ENCODE measurements around the gene SUMO4.

SUMO4 gene

DNA sequence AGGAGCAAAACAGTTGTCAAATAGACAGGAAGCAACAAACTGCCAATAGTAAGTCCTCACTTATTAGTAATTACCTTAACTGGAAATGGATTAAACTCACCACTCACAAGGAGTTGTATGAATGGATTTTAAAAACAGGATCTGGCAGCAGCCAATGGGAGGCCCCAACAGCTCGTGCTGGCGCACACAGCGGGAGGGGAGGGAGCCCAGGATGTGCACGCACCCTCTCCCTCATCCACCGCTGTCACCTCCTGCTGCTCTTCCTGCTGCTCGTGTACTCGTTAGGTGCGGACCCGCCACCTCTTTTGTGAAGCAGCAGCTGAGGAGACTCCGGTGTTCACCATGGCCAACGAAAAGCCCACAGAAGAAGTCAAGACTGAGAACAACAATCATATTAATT, at the start of gene SUMO4:
Gene SUMO4, plus strand, starts transcription at position 213 of the 400 bp plus-strand sequence. Its CDS starts 130 bp downstream, at position 343.
- no peak for DNase-seq (ENCODE audit: low read depth in 2 of 2)

DNA sequence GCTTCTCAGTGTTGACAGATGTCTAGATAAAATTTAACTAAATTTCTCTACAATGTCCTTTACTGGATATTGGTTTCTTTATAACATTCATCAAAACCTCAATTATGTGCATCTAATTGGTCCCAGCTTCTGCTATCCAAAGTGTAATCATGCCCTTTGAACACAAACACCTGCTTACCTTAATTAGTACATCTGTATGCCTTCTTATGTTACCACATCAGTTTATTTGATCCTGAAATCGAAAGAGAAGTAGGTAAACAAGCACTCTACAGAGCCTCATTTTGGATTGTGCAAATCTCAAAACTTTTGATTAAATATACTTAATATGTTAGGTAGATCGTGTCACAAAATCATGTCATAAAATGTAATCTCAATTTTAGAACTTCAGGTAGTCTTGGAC, 46.1 kb upstream of the SUMO4 start:
- DNase-seq (ENCODE audit: low read depth in 2 of 2) = no peak

DNA sequence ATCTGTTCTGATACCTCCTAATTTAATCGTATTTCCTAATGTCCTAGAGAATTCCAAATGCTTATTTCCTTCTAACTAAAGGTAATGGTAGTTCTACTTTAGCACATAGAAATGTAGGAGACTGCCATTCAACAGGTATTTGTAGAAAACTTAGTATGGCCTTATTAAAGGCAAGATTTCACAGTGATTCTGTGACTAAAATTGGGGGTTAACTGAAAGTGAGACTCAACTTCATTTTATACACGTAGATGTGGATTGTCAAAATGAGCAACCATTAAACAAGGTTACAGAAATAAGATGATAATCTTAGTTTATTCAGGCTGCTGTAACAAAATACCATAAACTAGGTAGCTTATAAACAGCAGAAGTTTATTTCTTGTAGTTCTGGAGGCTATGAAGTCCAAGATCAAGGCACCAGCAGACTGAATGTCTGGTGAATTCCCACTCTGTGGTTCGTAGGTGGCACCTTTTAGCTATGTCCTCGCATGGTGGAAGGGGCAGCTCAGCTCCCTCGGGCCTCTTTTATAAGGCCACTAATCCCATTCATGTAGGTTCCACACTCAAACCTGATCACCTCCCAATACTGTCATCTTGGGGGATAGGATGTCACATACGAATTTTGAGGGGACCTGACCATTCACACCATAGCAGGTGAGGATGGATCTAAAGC, 43.8 kb upstream of the SUMO4 start:
- no peak for DNase-seq (ENCODE audit: low read depth in 2 of 2)

DNA sequence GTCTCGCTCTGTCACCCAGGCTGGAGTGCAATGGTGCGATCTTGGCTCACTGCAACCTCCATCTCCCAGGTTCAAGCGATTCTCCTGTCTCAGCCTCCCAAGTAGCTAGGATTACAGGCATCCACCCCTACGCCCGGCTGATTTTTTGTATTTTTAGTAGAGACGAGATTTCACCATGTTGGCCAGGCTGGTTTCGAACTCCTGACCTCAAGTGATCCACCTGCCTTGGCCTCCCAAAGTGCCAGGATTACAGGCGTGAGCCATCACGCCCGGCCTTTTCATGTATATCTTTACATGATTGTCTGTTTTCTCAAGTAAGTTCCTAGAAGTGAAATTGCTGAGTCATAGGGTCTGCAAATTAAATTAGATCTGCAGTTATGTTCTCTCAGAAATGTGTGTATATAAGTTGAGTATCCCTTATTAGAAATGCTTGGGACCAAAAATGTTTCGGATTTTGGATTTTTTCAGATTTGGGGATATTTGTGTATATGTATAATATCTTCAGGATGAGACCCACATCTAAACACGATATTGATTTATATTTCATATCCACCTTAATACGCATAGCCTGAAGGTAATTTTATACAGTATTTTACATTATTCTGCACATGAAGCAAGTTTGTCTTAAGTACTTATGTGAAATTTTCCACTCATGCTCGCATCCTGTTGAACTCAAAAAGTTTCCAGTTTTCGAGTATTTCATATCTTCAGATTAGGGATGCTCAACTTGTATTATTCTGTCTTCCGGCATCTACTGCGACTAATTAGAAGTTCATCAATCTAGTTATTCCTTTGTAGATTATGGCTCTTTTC, 42.1 kb upstream of the SUMO4 start:
- no peak for DNase-seq (ENCODE audit: low read depth in 2 of 2)

DNA sequence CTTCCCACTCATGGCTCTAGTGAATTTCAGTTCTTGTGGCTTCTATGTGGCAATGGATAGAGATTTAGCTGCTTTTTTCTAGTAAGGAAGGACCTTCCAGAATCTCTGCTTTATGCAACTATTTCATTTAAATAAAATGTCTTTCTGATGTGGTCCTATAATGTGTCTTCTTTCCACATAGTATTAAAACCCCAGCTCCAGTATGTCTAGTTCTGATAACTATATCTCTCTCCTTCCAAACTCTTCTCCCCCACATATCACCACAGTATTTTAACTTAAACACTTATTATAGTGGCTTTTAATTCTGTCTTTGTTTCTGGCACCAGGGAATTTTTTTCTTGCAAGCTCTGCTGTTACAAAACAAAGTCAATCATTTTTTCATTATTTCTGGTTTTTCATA, 40.6 kb upstream of the SUMO4 start:
- DNase-seq (ENCODE audit: low read depth in 2 of 2) = no peak

DNA sequence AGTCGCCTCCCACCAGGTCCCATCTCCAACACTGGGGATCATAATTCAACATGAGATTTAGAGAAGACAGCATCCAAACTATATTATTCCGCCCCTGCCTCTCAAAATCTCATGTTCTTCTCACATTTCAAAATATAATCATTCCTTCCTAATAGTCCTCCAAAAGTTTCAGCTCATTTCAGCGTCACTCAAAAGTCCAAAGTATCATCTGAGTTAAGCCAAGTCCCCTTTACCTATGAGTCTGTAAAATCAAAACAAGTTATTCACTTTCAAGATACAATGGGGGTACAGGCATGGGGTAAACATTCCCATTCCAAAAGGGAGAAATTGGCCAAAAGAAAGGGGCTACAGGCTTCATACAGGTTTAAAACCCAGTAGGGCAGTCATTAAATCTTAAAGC, 39.5 kb upstream of the SUMO4 start:
- no peak for DNase-seq (ENCODE audit: low read depth in 2 of 2)

DNA sequence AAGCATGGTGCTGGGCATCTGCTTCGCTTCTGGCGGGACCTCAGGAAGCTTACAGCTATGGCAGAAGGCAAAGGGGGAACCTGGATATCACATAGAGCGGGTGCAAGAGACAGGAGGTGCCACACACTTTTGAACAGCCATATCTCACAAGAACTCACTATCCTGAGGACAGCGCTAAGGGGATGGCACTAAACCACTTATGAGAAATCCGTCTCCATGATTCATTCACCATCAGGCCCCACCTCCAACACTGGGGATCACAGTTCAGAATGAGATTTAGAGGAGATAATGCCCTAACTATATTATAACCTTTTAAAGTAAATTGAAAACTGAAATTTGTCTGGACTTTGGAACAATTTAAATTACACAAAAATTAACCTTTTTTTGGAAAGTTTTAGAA, 37.8 kb upstream of the SUMO4 start:
- no peak for DNase-seq (ENCODE audit: low read depth in 2 of 2)

DNA sequence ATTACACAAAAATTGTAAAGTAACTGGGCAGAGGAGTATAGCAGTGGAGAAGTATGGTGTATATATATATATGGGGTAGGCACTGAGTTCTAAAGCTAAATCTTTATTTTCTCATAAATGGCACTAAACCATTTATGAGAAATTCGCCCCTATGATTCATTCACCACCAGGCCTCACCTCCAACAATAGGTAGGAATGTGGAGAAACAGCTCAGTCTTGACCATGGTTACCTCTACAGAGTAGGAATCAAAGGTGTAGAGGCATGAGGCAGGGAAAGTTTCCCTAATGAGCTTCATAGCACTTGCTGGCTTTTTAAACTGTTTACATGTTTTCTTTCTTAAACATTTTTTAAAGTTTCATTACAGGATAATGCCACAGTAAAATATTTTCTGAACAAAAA, 36.9 kb upstream of the SUMO4 start:
- no peak for DNase-seq (ENCODE audit: low read depth in 2 of 2)

DNA sequence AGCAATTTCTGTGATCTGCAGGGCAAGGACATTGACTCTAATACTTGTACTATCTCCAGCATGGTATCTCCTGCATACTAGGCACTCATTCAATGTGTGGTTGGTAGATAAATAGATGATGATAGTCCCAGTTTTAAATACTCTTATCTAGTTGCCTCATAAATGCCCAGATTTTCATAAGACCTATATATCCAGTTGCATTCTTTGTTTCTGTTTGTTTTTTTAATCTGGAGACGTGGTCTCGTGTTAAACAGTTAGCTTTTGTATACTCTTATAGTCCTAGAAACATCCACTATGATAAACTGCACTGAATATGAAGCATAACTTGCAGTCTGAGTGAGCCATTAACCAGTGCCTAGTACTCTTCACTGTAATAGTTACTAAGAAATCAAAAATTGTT, 35.5 kb upstream of the SUMO4 start:
- DNase-seq (ENCODE audit: low read depth in 2 of 2) = no peak

DNA sequence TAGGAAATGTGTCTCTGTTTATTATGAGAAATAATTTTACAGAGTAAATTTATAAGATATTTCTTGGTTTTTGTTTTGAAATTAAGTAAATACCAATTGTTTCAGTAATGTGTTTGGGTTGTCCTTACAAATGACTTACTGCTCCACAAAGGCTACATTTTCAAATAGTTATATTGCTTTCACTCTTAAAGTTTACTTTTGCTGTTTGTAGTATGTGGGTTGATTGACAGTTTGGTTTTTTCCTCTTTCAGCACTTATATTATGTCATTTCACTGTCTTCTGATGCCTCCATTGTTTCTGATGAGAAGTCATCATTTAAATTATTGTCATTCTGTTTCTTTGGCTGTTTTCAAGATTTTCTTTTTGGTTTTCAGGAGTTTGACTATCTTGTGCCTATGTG, 34.9 kb upstream of the SUMO4 start:
- DNase-seq (ENCODE audit: low read depth in 2 of 2) = no peak

DNA sequence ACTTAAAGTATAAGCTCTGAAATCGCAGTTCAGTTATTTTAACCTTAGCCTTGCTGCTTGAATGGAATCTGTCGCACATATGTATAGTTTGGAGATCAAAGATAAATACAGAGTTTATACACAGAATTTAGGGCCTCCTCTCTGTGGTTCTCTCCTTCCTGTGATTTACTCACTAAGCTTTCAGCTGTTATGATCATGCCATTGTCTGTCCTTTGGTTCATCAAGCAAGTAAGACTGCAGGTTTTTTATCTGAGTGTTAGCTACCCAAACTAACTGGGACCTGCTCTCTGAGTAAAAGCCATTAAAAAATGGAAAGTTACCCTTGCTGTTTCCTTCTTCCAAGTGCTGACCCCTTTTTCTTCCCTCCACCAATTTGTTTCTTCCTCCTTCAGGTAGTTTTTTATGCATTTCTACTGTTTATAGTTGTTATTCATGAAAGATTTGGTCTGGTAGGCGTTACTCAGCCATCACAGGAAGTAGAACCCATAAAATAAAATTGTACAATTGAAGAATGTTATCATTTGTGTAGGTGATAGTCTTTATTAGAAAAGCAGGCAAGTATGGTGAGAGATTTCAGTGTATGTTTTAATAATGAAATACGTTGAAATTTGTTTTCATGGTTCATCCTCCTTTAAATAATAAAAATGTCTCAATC, 33.7 kb upstream of the SUMO4 start:
- DNase-seq (ENCODE audit: low read depth in 2 of 2) = no peak

DNA sequence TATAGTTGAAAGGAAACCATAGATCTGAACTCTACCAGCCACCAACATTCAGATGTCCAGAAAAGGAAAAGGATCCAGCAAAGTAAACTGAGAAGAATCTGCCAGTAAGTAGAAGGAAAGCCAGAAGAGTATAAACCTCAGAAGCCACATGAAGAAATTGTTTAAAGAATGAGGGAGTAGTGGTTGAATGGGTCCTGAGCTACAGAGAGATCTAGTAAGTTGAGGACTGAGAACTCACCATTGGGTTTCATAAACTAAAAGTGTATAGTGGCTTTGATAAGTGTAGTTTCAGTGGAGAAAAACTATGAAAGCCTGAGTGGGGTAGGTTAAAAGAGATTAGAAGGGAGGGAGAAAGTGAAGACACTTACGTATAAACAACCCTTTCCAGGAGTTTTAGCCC, 32.0 kb upstream of the SUMO4 start:
- DNase-seq (ENCODE audit: low read depth in 2 of 2) = no peak

DNA sequence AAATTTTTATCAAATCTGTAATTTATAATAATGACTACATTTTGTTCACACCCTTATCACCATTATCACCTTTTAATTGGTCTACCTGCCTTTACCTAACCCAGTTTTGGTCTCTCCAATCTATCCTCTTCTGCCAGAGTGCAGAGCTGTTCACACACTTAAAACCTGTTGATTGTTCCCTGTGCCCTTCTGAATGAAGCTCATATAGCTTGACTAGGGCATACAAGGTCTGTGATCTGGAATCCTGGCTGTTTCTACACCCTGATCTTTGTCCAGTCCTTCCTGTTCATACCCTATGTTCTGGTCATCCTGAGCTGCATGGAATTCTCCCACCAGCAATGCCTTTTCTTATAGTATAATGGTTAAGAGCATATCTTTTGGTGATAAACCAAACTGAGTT, 28.9 kb upstream of the SUMO4 start:
- DNase-seq (ENCODE audit: low read depth in 2 of 2) = no peak

DNA sequence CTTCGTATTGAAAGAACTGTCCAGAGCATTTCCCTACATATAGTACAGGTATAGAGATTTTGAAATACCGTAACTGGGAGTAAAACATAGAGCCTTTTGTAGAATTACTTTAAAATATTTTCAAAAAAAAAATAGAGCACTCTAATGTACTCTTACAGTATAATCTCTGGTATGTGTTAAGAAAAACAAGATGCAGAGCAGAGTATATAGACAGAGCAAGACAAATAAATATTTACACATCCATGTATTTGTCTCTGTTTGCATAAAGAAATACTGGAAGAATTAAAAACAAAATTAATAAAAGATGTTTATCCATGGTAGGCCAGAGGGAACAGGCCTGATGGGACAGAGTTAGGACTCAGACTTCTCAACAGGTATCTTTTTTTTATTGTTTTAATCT, 28.0 kb upstream of the SUMO4 start:
- DNase-seq (ENCODE audit: low read depth in 2 of 2) = no peak

DNA sequence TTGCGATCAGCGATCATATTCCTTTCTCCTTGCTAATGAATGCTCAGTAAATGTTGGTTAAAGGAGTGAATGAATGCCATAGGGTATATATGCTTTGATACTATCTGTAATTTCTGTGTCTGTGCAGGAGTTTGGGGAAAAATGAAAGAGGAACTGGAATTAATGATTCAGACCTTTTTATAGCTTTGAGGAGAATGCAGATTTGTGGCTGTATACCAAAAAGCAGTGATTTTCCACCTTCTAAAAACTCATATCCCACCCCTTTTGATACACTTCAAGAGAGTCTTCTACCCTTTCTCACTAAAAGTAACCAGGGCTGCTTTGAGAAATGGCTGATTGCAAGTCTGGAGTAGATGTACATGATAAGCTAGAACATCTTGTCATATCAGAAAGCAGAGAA, 26.6 kb upstream of the SUMO4 start:
- no peak for DNase-seq (ENCODE audit: low read depth in 2 of 2)

DNA sequence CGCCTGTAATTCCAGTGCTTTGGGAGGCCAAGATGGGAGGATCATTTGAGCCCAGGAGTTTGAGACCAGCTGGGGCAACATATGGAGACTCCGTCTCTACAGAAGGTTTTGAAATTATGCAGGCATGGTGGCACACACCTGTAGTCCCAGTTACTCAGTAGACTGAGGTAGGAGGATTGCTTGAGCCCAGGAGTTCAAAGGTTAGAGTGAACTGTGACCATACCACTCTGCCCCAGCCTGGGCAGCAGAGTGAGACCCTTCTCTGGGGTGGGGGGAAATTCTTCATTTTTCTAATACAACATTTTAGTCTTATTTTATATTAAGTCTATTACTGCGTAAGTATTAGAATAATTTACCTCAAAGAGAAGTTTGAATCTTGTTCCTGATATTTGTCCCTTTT, 20.1 kb upstream of the SUMO4 start:
- DNase-seq (ENCODE audit: low read depth in 2 of 2) = no peak

DNA sequence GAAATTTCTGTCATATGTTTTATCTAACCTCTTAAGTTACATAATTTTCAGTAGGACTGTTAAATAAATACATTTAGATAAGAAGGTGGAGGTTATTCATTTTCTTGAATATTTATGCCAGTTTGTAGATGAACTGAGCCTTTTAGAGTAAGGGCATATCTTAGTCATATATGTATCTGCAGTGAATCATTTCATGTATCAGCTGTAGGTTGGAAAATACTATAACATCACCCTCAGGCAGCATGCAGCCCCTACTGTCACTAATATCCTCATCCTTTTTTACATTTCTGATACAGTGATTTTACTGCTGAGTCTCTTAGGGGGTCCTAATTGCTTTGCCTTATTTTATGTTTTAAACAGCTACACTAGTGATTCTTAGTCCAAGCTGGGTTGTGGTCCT, 19.5 kb upstream of the SUMO4 start:
- no peak for DNase-seq (ENCODE audit: low read depth in 2 of 2)

DNA sequence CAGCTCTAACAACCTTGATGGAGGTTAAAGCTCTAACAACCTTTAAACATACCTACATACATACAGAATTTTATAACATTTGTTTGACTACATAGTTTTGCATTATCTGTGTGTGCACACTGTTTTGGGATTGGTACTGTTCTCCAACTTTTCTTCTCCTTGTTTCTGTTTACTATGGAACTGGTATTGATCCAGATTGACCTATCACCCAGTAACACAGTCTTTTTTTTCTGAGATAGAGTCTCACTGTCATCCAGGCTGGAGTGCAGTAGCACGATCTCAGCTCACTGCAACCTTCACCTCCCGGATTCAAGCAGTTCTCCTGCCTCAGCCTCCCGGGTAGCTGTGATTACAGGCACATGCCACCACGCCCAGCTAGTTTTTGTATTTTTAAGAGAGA, 16.7 kb upstream of the SUMO4 start:
- DNase-seq (ENCODE audit: low read depth in 2 of 2) = no peak

DNA sequence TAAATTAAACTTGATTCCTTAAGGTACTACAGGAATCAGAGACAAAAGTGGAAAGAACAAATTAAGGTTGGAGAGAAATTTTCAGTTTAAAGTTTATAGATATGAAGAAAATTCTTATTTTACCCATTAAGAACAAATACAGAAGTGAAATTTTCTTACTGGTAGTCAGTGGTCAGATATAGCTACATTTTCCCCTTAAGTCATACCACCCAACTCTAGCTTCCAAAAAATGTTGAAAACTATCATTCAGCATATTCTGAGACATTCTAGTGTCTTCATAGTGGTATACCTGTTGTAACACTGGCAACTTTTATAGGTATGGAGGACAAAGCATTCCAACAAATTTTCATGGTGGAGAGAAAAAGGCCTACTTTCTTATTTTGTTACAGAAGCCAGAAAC, 15.6 kb upstream of the SUMO4 start:
- no peak for DNase-seq (ENCODE audit: low read depth in 2 of 2)

DNA sequence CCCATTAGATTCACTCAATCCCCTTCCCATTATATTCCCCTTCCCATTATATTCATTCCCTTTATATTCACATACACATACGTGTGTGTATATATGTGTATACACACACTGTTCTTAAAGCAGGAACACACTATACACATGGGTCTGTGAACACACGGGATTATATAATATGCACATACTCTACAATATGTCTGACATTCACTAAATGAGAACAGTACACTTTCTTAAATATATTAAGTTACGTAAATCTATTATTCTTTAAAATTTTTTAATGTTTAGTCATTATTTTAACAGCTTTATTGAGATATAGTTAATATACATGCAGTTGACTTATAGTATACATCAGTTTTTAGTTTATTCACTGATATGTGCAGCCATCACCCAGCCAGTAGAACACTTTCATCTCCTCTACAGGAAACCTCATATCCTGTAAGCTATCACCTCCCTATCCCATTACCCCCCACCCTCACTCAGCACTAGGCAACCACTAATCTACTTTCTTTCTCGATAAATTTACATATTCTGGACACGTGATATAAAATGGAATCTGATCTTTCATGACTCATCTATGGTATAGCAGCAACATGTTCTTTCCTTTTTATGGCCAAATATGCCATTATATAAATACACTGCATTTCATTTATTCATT, 13.9 kb upstream of the SUMO4 start:
- DNase-seq (ENCODE audit: low read depth in 2 of 2) = no peak

DNA sequence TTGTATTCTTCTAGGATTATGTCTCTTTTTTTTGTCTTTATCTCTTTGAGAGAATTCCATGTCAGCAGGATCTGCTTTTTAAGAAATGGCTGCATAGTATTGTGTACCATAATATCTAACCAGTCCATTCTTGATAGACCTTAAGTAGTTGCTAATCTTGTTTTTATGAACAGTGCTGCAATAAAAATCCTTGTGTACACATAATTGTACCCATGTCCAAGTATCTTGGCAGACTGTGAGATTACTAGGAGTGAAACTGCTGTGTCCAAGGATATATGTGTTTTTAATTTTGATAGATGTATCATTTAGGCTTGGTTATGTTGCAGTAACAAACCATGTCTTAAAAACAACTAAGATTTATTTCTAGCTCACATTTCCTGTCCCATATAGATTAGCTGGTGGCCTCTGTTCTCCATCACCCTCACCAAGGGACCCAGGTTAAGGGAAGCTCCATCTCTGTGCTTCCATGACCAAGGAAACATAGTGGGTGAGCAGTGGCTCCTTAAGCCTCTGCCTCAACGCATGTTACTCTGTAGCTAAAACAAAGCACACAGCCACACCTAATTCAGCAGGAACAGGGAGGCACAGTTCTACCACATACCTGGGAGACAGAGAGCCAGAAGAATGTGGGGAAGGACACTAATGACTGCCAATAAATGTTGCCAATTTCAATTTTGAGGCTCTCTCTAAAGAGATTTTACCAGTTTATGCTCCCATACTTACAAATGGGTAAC, 12.1 kb upstream of the SUMO4 start:
- no peak for DNase-seq (ENCODE audit: low read depth in 2 of 2)
